Measurements from ENCODE around the gene SPTLC3.

The SPTLC3 gene

GRCh38 chr20:13205848-13206434, 197.2 kb downstream of the SPTLC3 start:
- DNase-seq, result peak; percentile 34

- DNase-seq, result no peak
Observed at GRCh38 chr20:13207016-13207415, 198.2 kb downstream of the SPTLC3 start.

- no peak for DNase-seq
Observed at GRCh38 chr20:13211956-13212618, 203.3 kb downstream of the SPTLC3 start.

GRCh38 chr20:13212750-13213149, 204.0 kb downstream of the SPTLC3 start:
- DNase-seq, result no peak

- no peak for DNase-seq
Observed at GRCh38 chr20:13213335-13213734, 204.6 kb downstream of the SPTLC3 start.

GRCh38 chr20:13216533-13216932, 207.8 kb downstream of the SPTLC3 start:
- DNase-seq, result no peak

All from NCI-H146 (cell line).